ENCODE data around the gene STX19. TPM values are rescaled to one million over a fixed set of nuclear protein-coding genes. Genes with fewer than 3 reads are reported as not detected.

Gene STX19
- polyA plus RNA-seq, 3 donors = not detected

- Mint-ChIP-seq H3K27me3 (ENCODE audit: low read depth in 3 of 3) (peaks cover 0 to 1% (median 0%) of the 10 kb centered on the region in 3 donors), H3K4me1 (peaks cover 3% of the 10 kb centered on the region), H3K27ac (no peak overlapping the region), H3K9me3 (no peaks in the 10 kb centered on the region), H3K36me3 (peaks cover 2 to 6% of the 10 kb centered on the region in 2 donors), H3K4me3 (no peak overlapping the region)
- no peak overlapping the region for H2AFZ ChIP-seq (ENCODE audit: insufficient read depth, low read depth, low read length, poor library complexity, severe bottlenecking)
- no peak for TF ChIP-seq CTCF (IDR thresholded peaks at IDR 0.05)
- no peak overlapping the region for H3K4me2 ChIP-seq (replicated peaks; ENCODE audit: extremely low read depth, low read length, poor library complexity, severe bottlenecking)
- 100% methylated on average over 2 of the region's 3 CpGs for WGBS (ENCODE audit: insufficient coverage)
- H3K9ac ChIP-seq (ENCODE audit: insufficient read depth, low read length, poor library complexity, severe bottlenecking) = no peak overlapping the region
- H3K36me3 ChIP-seq (replicated peaks in 1 of 2; ENCODE audit: control insufficient read depth in 1 of 2, insufficient read depth in 2 of 2, low read length in 2 of 2) = no peaks in the 10 kb centered on the region
- intact Hi-C loops (cut with micrococcal nuclease) = no loop called here
- H3K4me1 ChIP-seq (ENCODE audit: control insufficient read depth in 1 of 2, insufficient read depth in 2 of 2, low read length in 2 of 2) = no peaks in the 10 kb centered on the region
- no peaks in the 10 kb centered on the region for H3K79me2 ChIP-seq (ENCODE audit: insufficient read depth, low read length)
- no peak overlapping the region for H3K27ac ChIP-seq (ENCODE audit: low read depth in 1 of 2, low read length in 2 of 2)
- no peaks in the 10 kb centered on the region for H4K20me1 ChIP-seq (ENCODE audit: insufficient read depth, low read length)
- no peak overlapping the region for H3K4me3 ChIP-seq (replicated peaks in 1 of 3; ENCODE audit: low read depth in 2 of 3, low read length in 3 of 3)
- no peaks in the 10 kb centered on the region for H3K27me3 ChIP-seq (ENCODE audit: control insufficient read depth in 2 of 2, insufficient read depth in 2 of 2, low read length in 2 of 2)
- no peaks in the 10 kb centered on the region for H3K9me3 ChIP-seq (replicated peaks in 1 of 2; ENCODE audit: control insufficient read depth in 1 of 2, insufficient read depth in 1 of 2, low read length in 2 of 2)
- DNase-seq = no peak
Measured at GRCh38 chr3:94001827-94002495, 26.4 kb downstream of the STX19 start.

- intact Hi-C loops (cut with micrococcal nuclease) = no loop called here
- Histone ChIP-seq H3K27ac (ENCODE audit: low read depth in 1 of 2, low read length in 2 of 2) (no peak overlapping the region), H3K79me2 (ENCODE audit: insufficient read depth, low read length) (no peaks in the 10 kb centered on the region), H3K36me3 (replicated peaks in 1 of 2; ENCODE audit: control insufficient read depth in 1 of 2, insufficient read depth in 2 of 2, low read length in 2 of 2) (no peaks in the 10 kb centered on the region), H3K4me2 (replicated peaks; ENCODE audit: extremely low read depth, low read length, poor library complexity, severe bottlenecking) (no peak overlapping the region), H3K4me3 (replicated peaks in 1 of 3; ENCODE audit: low read depth in 2 of 3, low read length in 3 of 3) (no peak overlapping the region), H4K20me1 (ENCODE audit: insufficient read depth, low read length) (no peaks in the 10 kb centered on the region), H3K9me3 (replicated peaks in 1 of 2; ENCODE audit: control insufficient read depth in 1 of 2, insufficient read depth in 1 of 2, low read length in 2 of 2) (no peaks in the 10 kb centered on the region), H3K9ac (ENCODE audit: insufficient read depth, low read length, poor library complexity, severe bottlenecking) (no peak overlapping the region), H3K4me1 (ENCODE audit: control insufficient read depth in 1 of 2, insufficient read depth in 2 of 2, low read length in 2 of 2) (no peaks in the 10 kb centered on the region), H2AFZ (ENCODE audit: insufficient read depth, low read depth, low read length, poor library complexity, severe bottlenecking) (no peak overlapping the region), H3K27me3 (ENCODE audit: control insufficient read depth in 2 of 2, insufficient read depth in 2 of 2, low read length in 2 of 2) (no peaks in the 10 kb centered on the region)
- Mint-ChIP-seq H3K36me3 (peaks cover 3 to 6% of the 10 kb centered on the region in 2 donors), H3K27ac (no peak overlapping the region), H3K4me1 (peaks cover 3% of the 10 kb centered on the region), H3K9me3 (no peaks in the 10 kb centered on the region), H3K27me3 (ENCODE audit: low read depth in 3 of 3) (peaks cover 0 to 1% (median 0%) of the 10 kb centered on the region in 3 donors), H3K4me3 (no peak overlapping the region)
- no peak for TF ChIP-seq CTCF (IDR thresholded peaks at IDR 0.05)
- no CpG with 5 or more reads among the region's 1 CpG for WGBS (ENCODE audit: insufficient coverage)
- no peak for DNase-seq
Measured at GRCh38 chr3:94001191-94001590, 27.2 kb downstream of the STX19 start.

Data from CD14-positive monocyte (primary cell).